ENCODE results near the gene FNDC3B.
A peak's percentile ranks its signal among the peaks of the same experiment; 100 is the strongest.

Gene FNDC3B

GRCh38 chr3:172268868-172269267, 229.5 kb downstream of the FNDC3B start:
- TF ChIP-seq EZH2 (optimal IDR thresholded peaks at IDR 0.05; ENCODE audit: low read depth, low read length) (no peak), CTCF (IDR thresholded peaks at IDR 0.05; ENCODE audit: low read length) (no peak), EZH2phosphoT487 (IDR thresholded peaks at IDR 0.05; ENCODE audit: low read length) (no peak)
- H3F3A ChIP-seq (ENCODE audit: insufficient read depth, low read length) = peaks cover 14% of the 10 kb centered on the region
- no peaks in the 10 kb centered on the region for H3K27me3 ChIP-seq (replicated peaks; ENCODE audit: insufficient read depth, low read length)
- peaks cover 40% of the 10 kb centered on the region for H3K79me2 ChIP-seq (ENCODE audit: low read length)
- no peaks in the 10 kb centered on the region for H3K36me3 ChIP-seq (replicated peaks; ENCODE audit: insufficient read depth, low read length)
- H4K20me1 ChIP-seq (ENCODE audit: insufficient read depth, low read length) = no peaks in the 10 kb centered on the region
- DNase-seq = no peak
- peaks cover 31% of the 10 kb centered on the region for H3K4me1 ChIP-seq (ENCODE audit: low read length)
- no peaks in the 10 kb centered on the region for H3K9me2 ChIP-seq (replicated peaks; ENCODE audit: insufficient read depth, low read length)
- H2AFZ ChIP-seq (ENCODE audit: low read length) = no peak overlapping the region
- H3K27ac ChIP-seq (ENCODE audit: low read length) = no peak overlapping the region
- no peak overlapping the region for H3K9ac ChIP-seq (ENCODE audit: low read length)
- H3K4me2 ChIP-seq (ENCODE audit: low read depth, low read length) = no peak overlapping the region
- no peaks in the 10 kb centered on the region for H3K9me3 ChIP-seq (replicated peaks; ENCODE audit: insufficient read depth, low read length)
- no peak overlapping the region for H3K4me3 ChIP-seq (ENCODE audit: low read length)

- Histone ChIP-seq H3K36me3 (replicated peaks; ENCODE audit: insufficient read depth, low read length) (no peaks in the 10 kb centered on the region), H4K20me1 (ENCODE audit: insufficient read depth, low read length) (no peaks in the 10 kb centered on the region), H3K4me2 (ENCODE audit: low read depth, low read length) (peak overlapping the region; percentile 20; the same call in 1 of the 2 replicates), H3K9me2 (replicated peaks; ENCODE audit: insufficient read depth, low read length) (no peaks in the 10 kb centered on the region), H3K4me3 (ENCODE audit: low read length) (no peak overlapping the region), H2AFZ (ENCODE audit: low read length) (no peak overlapping the region), H3K9me3 (replicated peaks; ENCODE audit: insufficient read depth, low read length) (no peaks in the 10 kb centered on the region), H3K79me2 (ENCODE audit: low read length) (peaks cover 49% of the 10 kb centered on the region), H3K9ac (ENCODE audit: low read length) (no peak overlapping the region), H3K27ac (ENCODE audit: low read length) (peak overlapping the region; percentile 47; the same call in 1 of the 2 replicates), H3K4me1 (ENCODE audit: low read length) (peaks cover 43% of the 10 kb centered on the region), H3F3A (ENCODE audit: insufficient read depth, low read length) (peaks cover 14% of the 10 kb centered on the region), H3K27me3 (replicated peaks; ENCODE audit: insufficient read depth, low read length) (no peaks in the 10 kb centered on the region)
- DNase-seq = peak; percentile 61
- TF ChIP-seq CTCF (IDR thresholded peaks at IDR 0.05; ENCODE audit: low read length) = no peak
Observed at GRCh38 chr3:172270557-172271166, 231.3 kb downstream of the FNDC3B start.

- peaks cover 14% of the 10 kb centered on the region for H3F3A ChIP-seq (ENCODE audit: insufficient read depth, low read length)
- H3K79me2 ChIP-seq (ENCODE audit: low read length) = peaks cover 57% of the 10 kb centered on the region
- peak overlapping the region; percentile 20; the same call in 1 of the 2 replicates for H3K4me2 ChIP-seq (ENCODE audit: low read depth, low read length)
- no peak overlapping the region for H3K4me3 ChIP-seq (ENCODE audit: low read length)
- H3K27ac ChIP-seq (ENCODE audit: low read length) = peak overlapping the region; percentile 47; the same call in 1 of the 2 replicates
- no peaks in the 10 kb centered on the region for H3K36me3 ChIP-seq (replicated peaks; ENCODE audit: insufficient read depth, low read length)
- no peaks in the 10 kb centered on the region for H3K9me2 ChIP-seq (replicated peaks; ENCODE audit: insufficient read depth, low read length)
- H3K9ac ChIP-seq (ENCODE audit: low read length) = no peak overlapping the region
- no peak overlapping the region for H2AFZ ChIP-seq (ENCODE audit: low read length)
- H3K4me1 ChIP-seq (ENCODE audit: low read length) = peaks cover 50% of the 10 kb centered on the region
- no peaks in the 10 kb centered on the region for H4K20me1 ChIP-seq (ENCODE audit: insufficient read depth, low read length)
- DNase-seq = no peak
- no peaks in the 10 kb centered on the region for H3K27me3 ChIP-seq (replicated peaks; ENCODE audit: insufficient read depth, low read length)
- no peaks in the 10 kb centered on the region for H3K9me3 ChIP-seq (replicated peaks; ENCODE audit: insufficient read depth, low read length)
- TF ChIP-seq CTCF (IDR thresholded peaks at IDR 0.05; ENCODE audit: low read length) = no peak
- no peak for TF ChIP-seq EZH2phosphoT487 (IDR thresholded peaks at IDR 0.05; ENCODE audit: low read length)
- TF ChIP-seq EZH2 (optimal IDR thresholded peaks at IDR 0.05; ENCODE audit: low read depth, low read length) = no peak
Observed at GRCh38 chr3:172271386-172271976, 232.1 kb downstream of the FNDC3B start.
